ENCODE measurements around the gene ADAM22. TPM values are rescaled to one million over a fixed set of nuclear protein-coding genes. Genes with fewer than 3 reads are reported as not detected.
"Not testable (repeated sequence)": the region's sequence is repeated elsewhere in the genome, so short reads cannot be mapped to it uniquely, and the experiment has no call there.

The ADAM22 gene
- total RNA-seq, 4 donors from 2014 or later, result 0.88 to 2.5 (median 1.6) TPM

DNA sequence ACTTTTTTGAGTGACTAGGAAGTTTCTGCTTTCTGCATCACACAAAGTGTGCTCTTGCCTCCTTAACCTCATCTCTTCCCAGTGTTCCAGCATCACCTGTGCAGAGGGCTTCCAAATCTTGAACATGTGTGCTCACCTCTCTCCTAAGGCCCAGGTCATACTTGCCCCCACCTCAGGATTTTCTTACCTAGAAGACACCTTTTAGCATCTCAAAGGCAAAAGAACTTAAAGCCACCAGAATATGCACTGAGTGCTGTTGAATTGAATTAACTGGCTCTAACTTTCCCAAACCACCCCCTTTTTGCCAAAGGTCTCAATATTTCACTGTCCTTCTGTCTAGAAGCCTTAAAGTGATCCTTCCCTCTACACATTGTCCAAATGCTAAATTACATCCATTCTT, 219.3 kb downstream of the ADAM22 start:
- Histone ChIP-seq H3K36me3 (no peaks in the 10 kb centered on the region), H3K4me1 (no peaks in the 10 kb centered on the region), H3K4me3 (no peak overlapping the region), H3K9me3 (no peaks in the 10 kb centered on the region), H3K27me3 (no peaks in the 10 kb centered on the region), H3K27ac (no peak overlapping the region)
- TF ChIP-seq POLR2A (IDR thresholded peaks at IDR 0.05) (no peak), CTCF (IDR thresholded peaks at IDR 0.05) (no peak)
- no peak for DNase-seq

DNA sequence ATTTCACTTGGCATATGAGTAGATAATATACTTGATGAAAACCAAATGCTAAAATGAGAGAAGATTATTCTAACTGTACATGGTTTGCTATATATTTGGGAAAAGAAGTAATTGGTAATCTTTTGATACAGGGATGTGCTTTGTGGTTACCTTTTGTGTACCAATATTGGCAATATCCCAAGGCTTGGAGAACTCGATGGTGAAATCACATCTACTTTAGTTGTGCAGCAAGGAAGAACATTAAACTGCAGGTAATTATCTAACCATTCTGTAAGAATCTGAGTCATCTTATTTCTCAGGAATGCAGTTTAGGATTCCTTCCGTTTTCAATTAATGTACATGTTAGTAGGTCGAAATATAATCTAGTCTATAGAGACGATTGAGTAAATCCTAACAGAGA, 221.7 kb downstream of the ADAM22 start:
- DNase-seq, result no peak
- Histone ChIP-seq H3K9me3 (no peaks in the 10 kb centered on the region), H3K4me3 (no peak overlapping the region), H3K27me3 (no peaks in the 10 kb centered on the region), H3K36me3 (no peaks in the 10 kb centered on the region), H3K4me1 (no peaks in the 10 kb centered on the region), H3K27ac (no peak overlapping the region)
- TF ChIP-seq CTCF (IDR thresholded peaks at IDR 0.05), result no peak
- TF ChIP-seq POLR2A (IDR thresholded peaks at IDR 0.05), result no peak

GRCh38 chr7:88156356-88156755, 222.3 kb downstream of the ADAM22 start:
- no peaks in the 10 kb centered on the region for H3K9me3 ChIP-seq
- no peak for TF ChIP-seq CTCF (IDR thresholded peaks at IDR 0.05)
- no peak for TF ChIP-seq POLR2A (IDR thresholded peaks at IDR 0.05)
- no peaks in the 10 kb centered on the region for H3K36me3 ChIP-seq
- H3K4me1 ChIP-seq, result no peaks in the 10 kb centered on the region
- no peak overlapping the region for H3K27ac ChIP-seq
- DNase-seq, result no peak
- no peak overlapping the region for H3K4me3 ChIP-seq
- H3K27me3 ChIP-seq, result no peaks in the 10 kb centered on the region

DNA sequence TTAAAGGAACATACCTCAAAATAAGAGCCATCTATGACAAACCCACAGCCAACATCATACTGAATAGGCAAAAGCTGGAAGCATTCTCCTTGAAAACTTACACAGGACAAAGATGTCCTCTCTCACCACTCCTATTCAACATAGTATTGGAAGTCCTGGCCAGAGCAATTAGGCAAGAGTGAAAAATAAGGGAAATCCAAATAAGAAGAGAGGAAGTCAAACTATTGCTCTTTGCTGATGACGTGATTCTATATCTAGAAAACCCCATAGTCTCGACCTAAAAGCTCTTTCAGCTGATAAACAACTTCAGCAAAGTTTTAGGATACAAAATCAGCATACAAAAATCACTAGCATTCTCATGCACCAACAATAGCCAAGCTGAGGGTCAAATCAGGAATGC, 225.7 kb downstream of the ADAM22 start:
- H3K4me3 ChIP-seq, H3K9me3 ChIP-seq, H3K27ac ChIP-seq, H3K36me3 ChIP-seq, DNase-seq, H3K4me1 ChIP-seq, H3K27me3 ChIP-seq: not testable (repeated sequence)

GRCh38 chr7:88165697-88166096, 231.6 kb downstream of the ADAM22 start:
- Histone ChIP-seq H3K27me3 (no peaks in the 10 kb centered on the region), H3K36me3 (no peaks in the 10 kb centered on the region), H3K27ac (no peak overlapping the region), H3K9me3 (no peaks in the 10 kb centered on the region), H3K4me3 (no peak overlapping the region), H3K4me1 (no peaks in the 10 kb centered on the region)
- TF ChIP-seq POLR2A (IDR thresholded peaks at IDR 0.05) (no peak), CTCF (IDR thresholded peaks at IDR 0.05) (no peak)
- no peak for DNase-seq

DNA sequence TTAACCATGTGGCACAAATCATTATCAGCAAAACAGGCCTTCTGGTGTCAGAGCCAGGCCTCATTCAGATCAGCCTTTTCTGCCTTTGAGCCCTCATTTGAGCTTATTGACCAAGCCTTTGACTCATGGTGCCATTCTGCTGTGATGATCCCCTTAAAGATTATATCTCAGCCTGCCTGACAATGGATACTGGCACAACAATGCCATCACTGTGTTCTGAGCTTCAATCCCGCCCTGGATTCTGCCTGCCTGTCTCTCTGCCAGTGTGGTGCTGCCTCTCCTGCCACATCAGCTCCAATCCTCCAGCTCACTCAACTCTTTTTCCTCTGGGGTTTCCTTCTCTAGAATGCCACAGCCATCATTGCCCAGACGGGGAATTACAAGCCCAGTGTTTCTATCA, 233.2 kb downstream of the ADAM22 start:
- Histone ChIP-seq H3K27me3 (no peaks in the 10 kb centered on the region), H3K4me1 (no peaks in the 10 kb centered on the region), H3K36me3 (no peaks in the 10 kb centered on the region), H3K9me3 (no peaks in the 10 kb centered on the region), H3K27ac (no peak overlapping the region), H3K4me3 (no peak overlapping the region)
- no peak for TF ChIP-seq CTCF (IDR thresholded peaks at IDR 0.05)
- no peak for TF ChIP-seq POLR2A (IDR thresholded peaks at IDR 0.05)
- DNase-seq, result no peak
